DOHH2 (cell line): ENCODE results near the gene PCNX2.

Source experiments
- CTCF ChIP-seq: fragments of 200-600 bp; sonication (generic); IDR thresholded peaks from one replicate; pipeline ENCODE4 v1.5.1; 2014; ENCODE audit warnings: antibody characterized with exemption, mild to moderate bottlenecking, low read depth, low read length; ENCODE audit not compliant: poor library complexity, severe bottlenecking
- EZH2phosphoT487 ChIP-seq: fragments of 200-600 bp; sonication (generic); IDR thresholded peaks from 2 replicates; pipeline ENCODE4 v1.6.1; 2017; ENCODE audit warnings: borderline replicate concordance, mild to moderate bottlenecking, antibody characterized with exemption, low read length, moderate library complexity, mixed read lengths

GRCh38 chr1:232985882-232986526 lies 309.5 kb downstream of the PCNX2 start:
- no peak for TF ChIP-seq CTCF
- no peak for TF ChIP-seq EZH2phosphoT487
